Smooth muscle cell (in vitro differentiated cells): ENCODE data around the gene HEXIM1. TPM values are rescaled to one million over a fixed set of nuclear protein-coding genes. Genes with fewer than 3 reads are reported as not detected.

ENCODE experiments used
- DNase-seq: peaks from one replicate; lab custom pipeline; 2025; ENCODE audit not compliant: unreplicated experiment; lab: John Stamatoyannopoulos, UW
- H2AFZ ChIP-seq: fragments of 200-600 bp; sonication (generic); 2 replicates; pipeline ENCODE4 v1.6.0; 2016; ENCODE audit warnings: antibody characterized with exemption, low read depth, mild to moderate bottlenecking
- H3F3A ChIP-seq: fragments of 200-600 bp; sonication (generic); 2 replicates; pipeline ENCODE4 v1.6.0; 2017; ENCODE audit warnings: antibody characterized with exemption, low read depth
- H3K27ac ChIP-seq: fragments of 200-600 bp; sonication (generic); 2 replicates; pipeline ENCODE4 v1.5.1; 2016; ENCODE audit warnings: low read depth, mild to moderate bottlenecking
- H3K27me3 ChIP-seq: fragments of 200-600 bp; sonication (generic); 2 replicates; pipeline ENCODE4 v1.6.1; 2016; ENCODE audit warnings: low read depth, mild to moderate bottlenecking
- H3K36me3 ChIP-seq: fragments of 200-600 bp; sonication (generic); 2 replicates; pipeline ENCODE4 v1.5.1; 2016; ENCODE audit warnings: low read depth
- H3K4me1 ChIP-seq: fragments of 200-600 bp; sonication (generic); 2 replicates; pipeline ENCODE4 v1.5.1; 2016; ENCODE audit warnings: low read depth
- H3K4me2 ChIP-seq: fragments of 200-600 bp; sonication (generic); 2 replicates; pipeline ENCODE4 v1.6.0; 2016; ENCODE audit warnings: mild to moderate bottlenecking
- H3K4me3 ChIP-seq: fragments of 200-600 bp; sonication (generic); 2 replicates; pipeline ENCODE4 v1.5.1; 2016; ENCODE audit warnings: mild to moderate bottlenecking
- H3K79me2 ChIP-seq: fragments of 200-600 bp; sonication (generic); 2 replicates; pipeline ENCODE4 v1.6.0; 2016; ENCODE audit warnings: low read depth, mild to moderate bottlenecking
- H3K9ac ChIP-seq: fragments of 200-600 bp; sonication (generic); 2 replicates; pipeline ENCODE4 v1.6.0; 2016; ENCODE audit warnings: low read depth
- H3K9me3 ChIP-seq: fragments of 200-600 bp; sonication (generic); replicated peaks from 2 replicates; pipeline ENCODE4 v1.5.1; 2016; ENCODE audit warnings: low read depth
- H4K20me1 ChIP-seq: fragments of 200-600 bp; sonication (generic); 2 replicates; pipeline ENCODE4 v1.6.0; 2016; ENCODE audit warnings: low read depth
- CTCF ChIP-seq: fragments of 200-600 bp; sonication (generic); IDR thresholded peaks from 2 replicates; pipeline ENCODE4 v1.5.1; 2017; ENCODE audit warnings: borderline replicate concordance, mild to moderate bottlenecking, antibody characterized with exemption; ENCODE audit not compliant: insufficient read depth, poor library complexity, severe bottlenecking
- WGBS: methylation state at CpG from one replicate; pipeline ENCODE4 v1.1.7; 2016; ENCODE audit warnings: low lambda C conversion rate; 5-methylcytosine and 5-hydroxymethylcytosine counted together
- polyA plus RNA-seq: library from polyadenylated mRNA; unstranded; fragments of >200 nt; fragmentation: Nextera tagmentation; extraction: Ambion mirVana; gene quantifications from 2 replicates; pipeline ENCODE4 v1.2.1, GENCODE V29; 2016
- total RNA-seq: library from RNA; depleted of rRNA; stranded (reverse); fragments of >200 nt; gene quantifications from 2 replicates; pipeline ENCODE4 v1.2.3, GENCODE V29; 2014

The HEXIM1 gene
- total and polyA plus RNA-seq, 2 experiments from 2014 or later = 9.4 to 13.7 TPM

- no peak for TF ChIP-seq CTCF
- H3K27me3 ChIP-seq = no peaks in the 10 kb centered on the region
- H2AFZ ChIP-seq = no peak overlapping the region
- H4K20me1 ChIP-seq = no peaks in the 10 kb centered on the region
- no peak overlapping the region for H3K4me3 ChIP-seq
- H3K36me3 ChIP-seq = no peaks in the 10 kb centered on the region
- H3K9me3 ChIP-seq = no peaks in the 10 kb centered on the region
- DNase-seq = no peak
- no peak overlapping the region for H3K4me2 ChIP-seq
- peaks cover 15% of the 10 kb centered on the region for H3F3A ChIP-seq
- H3K79me2 ChIP-seq = peaks cover 54% of the 10 kb centered on the region
- H3K9ac ChIP-seq = no peak overlapping the region
- over 99% methylated on average over 8 of the region's 8 CpGs for WGBS
- H3K4me1 ChIP-seq = peaks cover 15% of the 10 kb centered on the region
- peak overlapping the region; percentile 83 for H3K27ac ChIP-seq
These were observed 22.8 kb upstream of the HEXIM1 start for GRCh38 chr17:45125509-45125908.

- Histone ChIP-seq H3K36me3 (no peaks in the 10 kb centered on the region), H3K4me2 (no peak overlapping the region), H4K20me1 (no peaks in the 10 kb centered on the region), H3K27ac (peak overlapping the region; percentile 96), H2AFZ (no peak overlapping the region), H3K27me3 (no peaks in the 10 kb centered on the region), H3K4me3 (no peak overlapping the region), H3K9ac (no peak overlapping the region), H3K9me3 (no peaks in the 10 kb centered on the region), H3F3A (peaks cover 19% of the 10 kb centered on the region), H3K4me1 (peaks cover 20% of the 10 kb centered on the region), H3K79me2 (peaks cover 68% of the 10 kb centered on the region)
- no peak for TF ChIP-seq CTCF
- DNase-seq = no peak
- WGBS = 87% methylated on average over 8 of the region's 8 CpGs
These were observed 21.1 kb upstream of the HEXIM1 start for GRCh38 chr17:45127207-45127547.

- H2AFZ ChIP-seq = no peak overlapping the region
- no peak for TF ChIP-seq CTCF
- H3K9me3 ChIP-seq = no peaks in the 10 kb centered on the region
- DNase-seq = no peak
- H3K4me3 ChIP-seq = no peak overlapping the region
- peaks cover 68% of the 10 kb centered on the region for H3K79me2 ChIP-seq
- H3K27ac ChIP-seq = peak overlapping the region; percentile 96
- H3K4me2 ChIP-seq = peak overlapping the region; percentile 72
- H3K27me3 ChIP-seq = no peaks in the 10 kb centered on the region
- H3K4me1 ChIP-seq = peaks cover 20% of the 10 kb centered on the region
- H3K36me3 ChIP-seq = no peaks in the 10 kb centered on the region
- WGBS = 58% methylated on average over 10 of the region's 20 CpGs
- peak overlapping the region; percentile 71 for H3K9ac ChIP-seq
- H3F3A ChIP-seq = peaks cover 19% of the 10 kb centered on the region
- H4K20me1 ChIP-seq = no peaks in the 10 kb centered on the region
These were observed 20.6 kb upstream of the HEXIM1 start for GRCh38 chr17:45127548-45128300.

- no peak for DNase-seq
- Histone ChIP-seq H4K20me1 (no peaks in the 10 kb centered on the region), H3K79me2 (peaks cover 63% of the 10 kb centered on the region), H3K4me1 (peaks cover 20% of the 10 kb centered on the region), H3F3A (peaks cover 19% of the 10 kb centered on the region), H3K4me3 (no peak overlapping the region), H3K27me3 (no peaks in the 10 kb centered on the region), H3K36me3 (no peaks in the 10 kb centered on the region), H2AFZ (no peak overlapping the region), H3K9me3 (no peaks in the 10 kb centered on the region), H3K9ac (peak overlapping the region; percentile 71), H3K4me2 (peak overlapping the region; percentile 72), H3K27ac (peak overlapping the region; percentile 96)
- 87% methylated on average over 5 of the region's 5 CpGs for WGBS
- no peak for TF ChIP-seq CTCF
These were observed 19.9 kb upstream of the HEXIM1 start for GRCh38 chr17:45128331-45128730.
